K562 (cell line): ENCODE measurements around the gene FGFR4. TPM values are rescaled to one million over a fixed set of nuclear protein-coding genes. Genes with fewer than 3 reads are reported as not detected.
A peak's percentile ranks its signal among the peaks of the same experiment; 100 is the strongest.

Experiments used
- ATAC-seq: fragments of 200-7000 bp; cut with Tn5 transposase; 3 replicates; pipeline ENCODE4 v1.9.1; 2020; ENCODE audit warnings: moderate library complexity
- BruUV-seq: library from RNA; stranded (reverse); fragments of 400-500 nt; replicated peaks from 2 replicates; lab custom pipeline; 2021; lab: Mats Ljungman, UMichigan
- CTCF ChIA-PET: fragments of 300-600 bp; formaldehyde crosslinking; extraction: SDS; loops from one replicate; lab custom pipeline; 2021; ENCODE audit warnings: low intra/inter-chr PET ratio; lab: Yijun Ruan, JAX
- POLR2A ChIA-PET: fragments of 300-600, 350-650 bp; sonication (Branson Sonifier 250); formaldehyde crosslinking; extraction: SDS; loops from one replicate; lab custom pipeline; 2021; ENCODE audit warnings: antibody characterized with exemption, inconsistent platforms; lab: Yijun Ruan, JAX
- DNase-seq, 4 experiments: peaks; one replicate each; pipeline versions ENCODE4 v3.0.0 to v3.0.0-alpha.2; 2011 to 2018; ENCODE audit warnings: low spot score in 3 of 4, mixed read lengths in 3 of 4; ENCODE audit errors: extremely low read depth in 1 of 4
- FAIRE-seq: peaks from 2 replicates; lab custom pipeline; 2011; peaks lifted over from hg19 to GRCh38; lab: Jason Lieb, UNC
- H2AFZ ChIP-seq: 2 replicates; pipeline ENCODE4 v1.6.0; 2011; ENCODE audit warnings: low read depth, low read length, control low read depth, inconsistent platforms
- H3K27ac ChIP-seq: fragments of 200-600 bp; 3 replicates; pipeline ENCODE4 v1.8.0; 2011; ENCODE audit warnings: low read depth, mild to moderate bottlenecking, control low read depth, inconsistent platforms, low read length, moderate library complexity, mixed read lengths; ENCODE audit errors: extremely low read depth
- H3K27me3 ChIP-seq, 2 experiments: fragments of 300-600 bp in 1 of 2; 2 replicates in 1 of 2; 3 replicates in 1 of 2; pipeline versions ENCODE4 v1.6.0 to v1.8.0; 2011; ENCODE audit warnings: inconsistent platforms in 2 of 2, low read length in 2 of 2, mild to moderate bottlenecking in 1 of 2, mixed read lengths in 1 of 2, moderate library complexity in 1 of 2; ENCODE audit not compliant: control insufficient read depth in 2 of 2, insufficient read depth in 2 of 2
- H3K36me3 ChIP-seq: fragments of 300-600 bp; 3 replicates; pipeline ENCODE4 v1.8.0; 2011; ENCODE audit warnings: mild to moderate bottlenecking, low read length, inconsistent platforms; ENCODE audit not compliant: control insufficient read depth, insufficient read depth
- H3K4me1 ChIP-seq, 2 experiments: fragments of 200-600 bp in 1 of 2; replicated peaks in 1 of 2; 2 replicates in 1 of 2; 3 replicates in 1 of 2; pipeline versions ENCODE4 v1.5.1 to v1.8.0; 2011; ENCODE audit warnings: inconsistent platforms in 2 of 2, low read length in 2 of 2, mild to moderate bottlenecking in 1 of 2, mixed read lengths in 1 of 2, moderate library complexity in 1 of 2; ENCODE audit not compliant: control insufficient read depth in 2 of 2, insufficient read depth in 2 of 2
- H3K4me2 ChIP-seq: 2 replicates; pipeline ENCODE4 v1.6.1; 2011; ENCODE audit warnings: low read length, control low read depth, inconsistent platforms, mixed read lengths; ENCODE audit not compliant: insufficient read depth
- H3K4me3 ChIP-seq: fragments of 200-600 bp; sonication (generic), shearing (Covaris generic); 2 replicates; pipeline ENCODE4 v1.5.1; 2016; ENCODE audit warnings: control low read depth, inconsistent platforms
- H3K79me2 ChIP-seq: fragments of 200-600 bp; 3 replicates; pipeline ENCODE4 v1.8.0; 2011; ENCODE audit warnings: low read length, inconsistent platforms; ENCODE audit not compliant: control insufficient read depth, insufficient read depth
- H3K9ac ChIP-seq, 2 experiments: 2 replicates each; pipeline versions ENCODE4 v1.6.0 to v1.6.1; 2011; ENCODE audit warnings: low read depth in 2 of 2, low read length in 2 of 2, control low read depth in 1 of 2, inconsistent platforms in 1 of 2, mild to moderate bottlenecking in 1 of 2, mixed read lengths in 1 of 2; ENCODE audit not compliant: insufficient read depth in 1 of 2
- H3K9me1 ChIP-seq: one replicate; pipeline ENCODE4 v1.6.0; 2011; ENCODE audit warnings: inconsistent platforms, mild to moderate bottlenecking, low read length, moderate library complexity; ENCODE audit not compliant: control insufficient read depth, insufficient read depth
- H3K9me3 ChIP-seq: replicated peaks from 2 replicates; pipeline ENCODE4 v1.5.1; 2011; ENCODE audit warnings: low read depth, low read length, inconsistent platforms; ENCODE audit not compliant: control insufficient read depth, insufficient read depth
- H4K20me1 ChIP-seq: replicated peaks from 2 replicates; pipeline ENCODE4 v1.6.1; 2011; ENCODE audit warnings: low read length, inconsistent platforms, mixed read lengths; ENCODE audit not compliant: control insufficient read depth, insufficient read depth
- CEBPB ChIP-seq: fragments of 450-650 bp; IDR thresholded peaks from 2 replicates; pipeline ENCODE4 v1.6.1; 2016; ENCODE audit warnings: missing genetic modification characterization, missing compliant biosample characterization
- CHD2 ChIP-seq: IDR thresholded peaks from 2 replicates; pipeline ENCODE4 v1.6.1; 2011; ENCODE audit warnings: low read depth, low read length
- PTRF ChIP-seq: fragments of 450-650 bp; IDR thresholded peaks from 2 replicates; pipeline ENCODE4 v1.6.1; 2016; ENCODE audit warnings: mild to moderate bottlenecking, missing genetic modification characterization, missing compliant biosample characterization
- RBBP5 ChIP-seq: fragments of 200-600 bp; sonication (generic); IDR thresholded peaks from 2 replicates; pipeline ENCODE4 v1.6.1; 2012; ENCODE audit warnings: borderline replicate concordance, mild to moderate bottlenecking, low read length, control low read depth, inconsistent platforms; ENCODE audit not compliant: insufficient read depth, poor library complexity, severe bottlenecking
- WGBS: fragments of 100-300 bp; shearing (Covaris generic); methylation state at CpG from one replicate; pipeline ENCODE4 v1.1.6; 2016; ENCODE audit warnings: low coverage, mixed read lengths; ENCODE audit not compliant: insufficient coverage; ENCODE audit errors: missing lambda C conversion rate; 5-methylcytosine and 5-hydroxymethylcytosine counted together
- in situ Hi-C: fragments of 300-500 bp; cut with MboI; formaldehyde crosslinking; loops from 4 replicates; pipeline ENCODE4 v1.15.0; 2018; ENCODE audit warnings: inconsistent platforms, mixed read lengths
- intact Hi-C: fragments of 100-400 bp; cut with micrococcal nuclease; formaldehyde crosslinking; loops from 2 replicates; pipeline ENCODE4 v1.14.2; 2022
- polyA plus RNA-seq, 8 experiments: library from polyadenylated mRNA; depleted of rRNA in 4 of 8; stranded (reverse) in 5 of 8; unstranded in 3 of 8; fragments of >200 nt; fragmentation: Nextera tagmentation in 2 of 8; fragmentation: Illumina TruSeq in 1 of 8; extraction: Ambion mirVana in 2 of 8; extraction: Trizol in 1 of 8; gene quantifications; 2 replicates each; pipeline versions ENCODE4 v1.2.1 to v1.2.3, GENCODE V29; 2011 to 2014; ENCODE audit warnings: inconsistent platforms in 1 of 8, missing spikeins in 1 of 8
- total RNA-seq, 7 experiments: library from RNA; depleted of rRNA in 6 of 7; stranded (reverse); fragments of >200 nt in 6 of 7; fragmentation: Illumina TruSeq in 2 of 7; extraction: Trizol in 2 of 7; gene quantifications; 2 replicates each; pipeline versions ENCODE4 v1.2.1 to v1.2.3, GENCODE V29; 2011 to 2021; ENCODE audit warnings: low replicate concordance in 1 of 7
- TF ChIP-seq, protein P1 (sequence below): sonication (generic); IDR thresholded peaks from 2 replicates; pipeline ENCODE4 v1.6.1; 2016
- TF ChIP-seq, protein P2 (sequence below), 2 experiments: IDR thresholded peaks; 2 replicates each; pipeline ENCODE4 v1.6.1; 2011; ENCODE audit warnings: borderline replicate concordance in 1 of 2, control low read depth in 1 of 2, low read depth in 1 of 2, low read length in 1 of 2, mild to moderate bottlenecking in 1 of 2, mixed read lengths in 1 of 2, moderate library complexity in 1 of 2; ENCODE audit not compliant: insufficient read depth in 1 of 2, insufficient read length in 1 of 2, poor library complexity in 1 of 2, severe bottlenecking in 1 of 2; ENCODE audit errors: extremely low read depth in 1 of 2
- TF ChIP-seq, protein P3 (sequence below): fragments of 450-650 bp; IDR thresholded peaks from 2 replicates; pipeline ENCODE4 v1.6.1; 2016; ENCODE audit warnings: borderline replicate concordance

The FGFR4 gene
- total and polyA plus RNA-seq, 9 of the 15 experiments (the other 6 are each of a cell fraction or from before 2014, with no cell fraction given), result 0.76 to 35.4 (median 7.5) TPM

DNA sequence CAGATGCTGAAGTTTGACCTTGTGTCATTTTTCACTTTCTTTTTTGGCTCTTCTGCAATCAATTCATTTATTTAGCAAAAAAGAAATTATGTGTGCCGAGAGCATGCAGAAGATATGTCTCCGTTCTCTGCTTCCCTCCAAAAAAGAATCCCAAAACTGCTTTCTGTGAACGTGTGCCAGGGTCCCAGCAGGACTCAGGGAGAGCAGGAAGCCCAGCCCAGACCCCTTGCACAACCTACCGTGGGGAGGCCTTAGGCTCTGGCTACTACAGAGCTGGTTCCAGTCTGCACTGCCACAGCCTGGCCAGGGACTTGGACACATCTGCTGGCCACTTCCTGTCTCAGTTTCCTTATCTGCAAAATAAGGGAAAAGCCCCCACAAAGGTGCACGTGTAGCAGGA, 2.4 kb downstream of the FGFR4 start:
- ChIA-PET POLR2A (interaction anchor here (0.6 to 1.2 kb wide), 2 partner anchors 8 to 216 kb away, joined by 3 to 6 read pairs; no protein-coding TSS in a partner anchor), CTCF (no interaction called here)
- no peaks in the 10 kb centered on the region for H3K27me3 ChIP-seq
- no TSS peak for BruUV-seq
- H3K4me1 ChIP-seq, result peaks cover 21 to 36% of the 10 kb centered on the region in 2 experiments; a peak in 4 of 5 replicates
- DNase-seq, result peak in 1 of 4 experiments; percentile 20
- H2AFZ ChIP-seq, result no peak overlapping the region
- H3K9me1 ChIP-seq, result no peaks in the 10 kb centered on the region
- intact Hi-C loops (no loop called here), in situ Hi-C loops (no loop called here)
- H3K4me2 ChIP-seq, result no peak overlapping the region
- H3K36me3 ChIP-seq, result peaks cover 5% of the 10 kb centered on the region; the same call in 2 of the 3 replicates
- no peak for ATAC-seq
- H4K20me1 ChIP-seq, result no peaks in the 10 kb centered on the region
- no peak overlapping the region for H3K4me3 ChIP-seq
- no peaks in the 10 kb centered on the region for H3K9me3 ChIP-seq
- H3K9ac ChIP-seq, result peak overlapping the region in 1 of 2 experiments; percentile 74; a peak in 2 of 4 replicates
- FAIRE-seq, result no peak
- H3K79me2 ChIP-seq, result peaks cover 6% of the 10 kb centered on the region; the same call in 2 of the 3 replicates
- TF ChIP-seq CHD2, result no peak
- no peak for TF ChIP-seq PTRF
- TF ChIP-seq, protein P1, sequence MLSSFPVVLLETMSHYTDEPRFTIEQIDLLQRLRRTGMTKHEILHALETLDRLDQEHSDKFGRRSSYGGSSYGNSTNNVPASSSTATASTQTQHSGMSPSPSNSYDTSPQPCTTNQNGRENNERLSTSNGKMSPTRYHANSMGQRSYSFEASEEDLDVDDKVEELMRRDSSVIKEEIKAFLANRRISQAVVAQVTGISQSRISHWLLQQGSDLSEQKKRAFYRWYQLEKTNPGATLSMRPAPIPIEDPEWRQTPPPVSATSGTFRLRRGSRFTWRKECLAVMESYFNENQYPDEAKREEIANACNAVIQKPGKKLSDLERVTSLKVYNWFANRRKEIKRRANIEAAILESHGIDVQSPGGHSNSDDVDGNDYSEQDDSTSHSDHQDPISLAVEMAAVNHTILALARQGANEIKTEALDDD, result no peak
- TF ChIP-seq, protein P2, sequence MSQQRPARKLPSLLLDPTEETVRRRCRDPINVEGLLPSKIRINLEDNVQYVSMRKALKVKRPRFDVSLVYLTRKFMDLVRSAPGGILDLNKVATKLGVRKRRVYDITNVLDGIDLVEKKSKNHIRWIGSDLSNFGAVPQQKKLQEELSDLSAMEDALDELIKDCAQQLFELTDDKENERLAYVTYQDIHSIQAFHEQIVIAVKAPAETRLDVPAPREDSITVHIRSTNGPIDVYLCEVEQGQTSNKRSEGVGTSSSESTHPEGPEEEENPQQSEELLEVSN (IDR thresholded peaks at IDR 0.05; ENCODE audit: borderline replicate concordance in 1 of 2, extremely low read depth in 1 of 2, insufficient read depth in 1 of 2, insufficient read length in 1 of 2, low read depth in 1 of 2, low read length in 1 of 2, poor library complexity in 1 of 2, severe bottlenecking in 1 of 2), result peak in 1 of 2 experiments; percentile 24
- TF ChIP-seq, protein P3, sequence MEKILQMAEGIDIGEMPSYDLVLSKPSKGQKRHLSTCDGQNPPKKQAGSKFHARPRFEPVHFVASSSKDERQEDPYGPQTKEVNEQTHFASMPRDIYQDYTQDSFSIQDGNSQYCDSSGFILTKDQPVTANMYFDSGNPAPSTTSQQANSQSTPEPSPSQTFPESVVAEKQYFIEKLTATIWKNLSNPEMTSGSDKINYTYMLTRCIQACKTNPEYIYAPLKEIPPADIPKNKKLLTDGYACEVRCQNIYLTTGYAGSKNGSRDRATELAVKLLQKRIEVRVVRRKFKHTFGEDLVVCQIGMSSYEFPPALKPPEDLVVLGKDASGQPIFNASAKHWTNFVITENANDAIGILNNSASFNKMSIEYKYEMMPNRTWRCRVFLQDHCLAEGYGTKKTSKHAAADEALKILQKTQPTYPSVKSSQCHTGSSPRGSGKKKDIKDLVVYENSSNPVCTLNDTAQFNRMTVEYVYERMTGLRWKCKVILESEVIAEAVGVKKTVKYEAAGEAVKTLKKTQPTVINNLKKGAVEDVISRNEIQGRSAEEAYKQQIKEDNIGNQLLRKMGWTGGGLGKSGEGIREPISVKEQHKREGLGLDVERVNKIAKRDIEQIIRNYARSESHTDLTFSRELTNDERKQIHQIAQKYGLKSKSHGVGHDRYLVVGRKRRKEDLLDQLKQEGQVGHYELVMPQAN, result no peak
- 0 out of 2 replicates have a peak, but pooled peaks have one; percentile 24 for TF ChIP-seq CEBPB (tag)
- no peak for TF ChIP-seq RBBP5
- no peak overlapping the region for H3K27ac ChIP-seq
- WGBS, result 44% methylated on average over 5 of the region's 5 CpGs
